GM21576 (cell line): ENCODE data around the gene EXD3.
"Not testable (repeated sequence)": the region's sequence is repeated elsewhere in the genome, so short reads cannot be mapped to it uniquely, and the experiment has no call there.

Experiments
- ATAC-seq: cut with Tn5 transposase; IDR thresholded peaks from one replicate; pipeline ENCODE4 v1.9.1; 2021; ENCODE audit warnings: mild to moderate bottlenecking, moderate library complexity; ENCODE audit not compliant: unreplicated experiment

The EXD3 gene

DNA sequence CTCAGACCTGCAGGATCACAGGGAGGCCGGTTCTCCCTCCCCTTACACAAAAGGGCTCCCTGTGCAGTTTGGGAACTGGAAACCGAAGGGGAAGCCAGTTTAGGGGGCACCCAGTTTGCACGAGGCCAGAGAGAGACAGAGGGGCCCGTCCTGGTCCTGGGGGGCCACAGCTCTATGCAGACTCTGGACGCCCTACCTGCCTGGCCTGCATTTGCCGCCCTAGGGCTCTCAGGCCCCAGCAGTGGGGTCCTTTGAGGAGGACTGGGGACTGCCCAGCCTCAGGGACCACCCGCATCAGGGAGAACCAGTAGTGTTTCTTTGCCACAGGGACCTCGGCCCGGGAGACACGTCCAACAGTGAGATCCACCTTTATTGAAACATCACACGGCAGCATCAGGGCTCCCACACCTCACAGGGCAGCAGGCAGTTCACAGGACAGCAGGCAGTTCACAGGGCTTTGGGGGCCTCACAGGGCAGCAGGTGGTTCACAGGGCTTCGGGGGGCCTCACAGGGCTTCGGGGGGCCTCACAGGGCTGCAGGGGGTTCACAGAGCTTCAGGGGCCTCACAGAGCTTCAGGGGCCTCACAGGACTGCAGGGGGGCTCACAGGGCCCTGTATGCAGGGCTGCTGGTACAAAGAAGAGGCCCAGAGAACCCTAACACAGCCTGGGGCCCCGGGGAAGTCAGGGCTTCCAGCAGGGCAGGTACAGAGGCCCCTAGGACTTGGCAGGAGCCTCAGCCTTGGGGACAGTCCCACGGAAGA is 36.8 kb upstream of the EXD3 start:
- ATAC-seq: no peak

DNA sequence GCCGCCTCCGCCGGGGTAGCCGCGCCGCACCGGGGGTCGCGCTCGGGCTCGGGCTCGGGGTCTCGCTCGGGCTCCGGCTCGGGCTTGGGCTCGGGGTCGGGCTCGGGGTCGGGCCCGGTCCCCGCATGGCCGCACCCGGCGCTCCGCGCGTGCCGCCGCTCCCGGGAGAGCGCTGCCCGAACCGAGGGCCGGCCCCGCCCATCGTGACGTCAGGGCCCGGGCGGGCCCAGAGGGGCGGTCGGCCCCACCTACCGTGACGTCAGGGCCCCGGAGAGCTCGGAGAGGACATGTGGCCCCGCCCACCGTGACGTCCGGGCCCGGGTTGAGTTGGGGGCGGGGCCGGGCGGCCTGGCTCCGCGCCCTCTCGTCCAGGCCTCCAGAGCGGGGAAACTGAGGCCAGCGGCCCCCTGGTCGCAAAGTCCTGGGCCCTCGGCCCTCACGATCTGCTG is 36.2 kb upstream of the EXD3 start, which contains the start of gene NSMF:
NSMF (minus strand) TSS at position 183 of the 449 bp plus-strand sequence. CDS start 232 bp downstream, outside the sequence.
- ATAC-seq: peak; percentile 42

DNA sequence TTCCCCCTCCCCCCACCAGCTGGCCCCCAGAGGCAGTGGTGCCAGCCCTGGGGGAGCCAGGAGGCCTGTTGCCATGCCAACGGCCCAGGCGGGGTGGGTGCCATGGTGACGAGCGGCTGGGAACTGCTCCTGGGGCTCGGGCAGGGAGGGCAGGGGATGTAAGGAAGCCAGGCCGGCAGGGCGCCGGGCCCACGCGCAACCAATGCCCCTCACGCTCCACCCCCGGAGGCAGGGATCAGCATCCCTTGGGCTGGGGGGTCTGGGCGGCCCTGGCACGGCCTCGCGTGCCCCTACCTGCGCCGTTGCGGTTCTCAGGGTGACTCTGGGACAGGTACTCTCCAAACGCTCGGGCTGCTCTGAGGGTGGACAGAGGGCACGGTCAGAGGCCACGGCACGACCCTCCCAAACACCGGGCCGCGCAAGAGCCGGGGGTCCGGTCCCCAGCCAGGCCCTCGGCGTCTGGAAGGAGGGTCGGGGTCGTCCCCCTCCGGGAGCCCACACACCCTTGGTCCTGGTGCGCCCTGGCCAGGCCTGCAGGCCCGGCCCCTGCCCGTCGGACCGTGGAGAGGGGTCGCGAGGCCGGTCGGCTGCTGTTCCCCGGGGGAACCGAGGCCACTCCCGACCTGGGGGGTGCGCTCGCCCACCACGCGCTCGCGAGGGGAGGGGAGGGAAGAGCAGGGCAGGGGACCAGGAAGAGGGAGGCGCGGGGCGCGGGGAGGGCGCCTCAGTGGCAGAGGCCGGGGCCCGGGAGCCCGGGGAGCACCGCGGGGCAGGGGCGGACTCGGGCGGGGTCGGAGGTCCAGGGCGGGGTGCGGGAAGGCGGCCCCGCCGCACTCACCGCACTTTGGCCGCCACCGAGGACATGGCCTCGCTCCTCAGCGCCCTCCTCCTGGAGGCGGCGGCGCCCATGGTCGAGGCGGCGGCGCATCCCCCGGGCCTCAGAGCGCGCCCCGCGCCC is 35.5 kb upstream of the EXD3 start:
- ATAC-seq: peak; percentile 1

DNA sequence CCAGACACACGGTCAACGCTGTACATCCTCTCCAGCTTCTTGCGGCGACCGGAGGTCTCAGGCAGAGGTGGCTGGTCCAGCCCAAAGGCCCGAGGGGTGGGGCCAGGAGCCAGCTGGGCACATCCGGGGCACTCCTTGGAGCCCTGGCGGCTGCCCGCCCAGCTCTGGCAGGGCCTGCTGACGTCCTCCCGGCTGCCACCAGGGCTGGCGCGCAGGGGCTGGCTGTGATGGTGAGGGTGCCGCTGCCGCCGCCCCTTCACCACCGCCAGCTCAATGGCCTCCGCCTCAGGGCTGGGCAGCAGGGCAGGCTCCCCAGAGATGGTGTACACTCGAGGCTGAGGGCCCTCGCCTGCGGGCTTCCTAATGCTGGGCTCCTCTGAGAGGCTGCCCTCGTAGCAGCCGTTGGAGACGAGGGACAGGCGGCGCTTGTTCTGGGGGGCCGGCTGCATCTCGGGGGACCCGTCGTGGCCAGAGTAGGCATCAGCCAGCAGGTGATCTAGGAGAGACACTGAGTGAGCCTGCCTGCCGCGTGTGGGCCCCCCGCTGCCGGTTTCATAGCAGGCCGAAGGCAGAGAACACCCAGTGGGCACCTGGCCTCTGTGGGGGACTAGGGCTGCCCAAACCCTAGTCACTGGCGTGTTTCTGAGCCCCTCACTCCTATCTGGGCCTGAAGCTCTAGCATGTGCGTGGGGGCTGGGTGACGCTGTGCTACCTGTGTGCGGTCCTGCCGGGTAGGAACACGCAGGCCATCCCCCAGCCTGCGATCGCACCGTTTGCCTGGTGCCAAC is 34.6 kb upstream of the EXD3 start:
- no peak for ATAC-seq

DNA sequence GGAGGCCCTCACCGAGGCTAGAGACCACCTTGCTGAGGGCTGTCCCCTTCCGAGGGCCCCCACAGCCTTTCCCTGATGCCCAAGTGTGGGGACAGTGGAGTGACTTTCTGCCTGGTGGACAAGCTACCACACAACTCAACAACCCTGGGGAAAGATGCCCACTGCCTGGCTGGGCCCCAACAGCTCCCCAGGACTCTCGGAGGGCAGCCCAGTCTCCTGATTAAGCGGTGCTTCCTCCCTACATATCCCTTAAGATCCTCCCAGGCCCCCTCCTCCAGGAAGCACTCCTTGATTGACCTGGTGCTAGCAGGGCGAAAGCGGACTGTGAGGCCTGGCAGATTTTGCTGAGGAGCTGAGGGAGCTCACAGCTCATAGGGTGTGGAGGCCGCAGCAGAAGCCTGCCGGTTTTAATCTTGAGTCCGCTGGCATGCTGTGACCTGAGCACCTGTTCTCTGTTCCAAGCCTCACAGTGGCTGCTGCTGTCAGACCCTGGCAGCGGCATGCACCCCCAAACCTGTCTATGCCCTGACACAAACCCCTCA is 34.0 kb upstream of the EXD3 start:
- ATAC-seq: no peak

DNA sequence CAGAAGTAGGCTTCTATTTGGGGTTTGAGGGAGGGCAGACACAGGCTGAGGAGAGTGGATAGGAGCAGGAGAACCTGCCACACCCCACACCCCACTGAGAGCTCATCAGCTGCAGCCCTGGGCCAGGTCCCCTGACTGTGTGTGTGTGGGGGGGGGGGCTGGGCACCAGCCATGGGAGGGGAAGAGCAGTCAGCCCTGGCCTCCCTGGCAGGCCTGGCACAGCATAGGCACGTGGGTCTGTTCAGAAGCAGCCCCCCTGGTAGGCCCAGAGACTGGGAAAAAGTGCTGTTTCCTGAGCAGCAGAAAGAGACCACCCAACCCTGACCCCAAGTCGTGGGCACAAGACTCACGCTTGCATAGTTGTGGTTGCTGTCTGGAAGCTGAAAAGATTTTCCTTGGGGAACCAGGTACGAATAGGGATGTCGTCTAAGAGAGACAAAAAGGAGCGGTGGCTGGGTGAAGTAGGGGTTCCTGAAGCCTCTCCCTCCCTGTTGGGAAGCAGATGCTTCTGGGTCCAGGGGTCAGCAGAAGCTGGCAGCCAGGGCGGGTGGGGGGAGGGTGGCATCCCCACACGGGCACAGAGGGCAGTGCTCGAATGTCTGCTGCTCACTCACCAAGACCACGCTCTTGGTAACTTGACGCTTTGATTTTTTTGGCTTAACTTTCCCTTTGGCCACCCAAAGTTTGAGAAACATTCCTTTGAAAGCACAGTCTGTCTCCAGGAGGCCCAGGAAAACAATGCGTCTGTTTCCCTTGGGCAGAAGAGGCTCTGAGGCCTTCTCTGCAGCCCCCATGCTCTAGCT is 33.3 kb upstream of the EXD3 start:
- no peak for ATAC-seq

DNA sequence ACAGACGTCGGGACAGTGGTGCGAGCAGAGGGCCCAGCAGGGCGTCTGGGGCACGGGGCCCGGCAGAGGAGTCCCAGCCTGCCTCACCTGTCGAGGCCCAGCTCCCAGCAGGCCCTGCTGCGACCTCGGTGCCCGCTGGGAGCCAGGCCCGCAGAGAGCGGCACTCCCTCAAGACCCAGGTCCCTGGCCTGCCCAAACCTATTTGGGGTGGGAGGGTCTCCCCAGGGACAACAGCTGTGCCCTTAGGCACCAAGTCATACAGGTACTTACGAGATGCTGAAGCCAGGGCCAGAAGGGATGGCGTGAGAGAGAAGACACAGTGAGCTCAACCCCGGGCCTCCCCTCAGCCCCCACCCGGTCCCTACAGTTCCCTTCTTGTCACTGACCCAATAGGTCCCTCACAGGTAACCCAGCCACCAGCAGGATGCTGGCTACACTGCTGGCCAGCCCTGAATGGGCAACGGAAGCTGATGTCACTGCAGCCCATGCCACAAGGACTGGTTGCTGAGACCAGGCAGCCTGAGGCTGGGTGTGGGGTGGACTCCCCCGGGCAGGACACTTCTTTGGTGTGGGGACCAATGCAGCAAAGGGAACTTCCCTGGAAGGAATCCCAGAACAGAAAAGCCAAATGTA is 32.5 kb upstream of the EXD3 start:
- no peak for ATAC-seq

DNA sequence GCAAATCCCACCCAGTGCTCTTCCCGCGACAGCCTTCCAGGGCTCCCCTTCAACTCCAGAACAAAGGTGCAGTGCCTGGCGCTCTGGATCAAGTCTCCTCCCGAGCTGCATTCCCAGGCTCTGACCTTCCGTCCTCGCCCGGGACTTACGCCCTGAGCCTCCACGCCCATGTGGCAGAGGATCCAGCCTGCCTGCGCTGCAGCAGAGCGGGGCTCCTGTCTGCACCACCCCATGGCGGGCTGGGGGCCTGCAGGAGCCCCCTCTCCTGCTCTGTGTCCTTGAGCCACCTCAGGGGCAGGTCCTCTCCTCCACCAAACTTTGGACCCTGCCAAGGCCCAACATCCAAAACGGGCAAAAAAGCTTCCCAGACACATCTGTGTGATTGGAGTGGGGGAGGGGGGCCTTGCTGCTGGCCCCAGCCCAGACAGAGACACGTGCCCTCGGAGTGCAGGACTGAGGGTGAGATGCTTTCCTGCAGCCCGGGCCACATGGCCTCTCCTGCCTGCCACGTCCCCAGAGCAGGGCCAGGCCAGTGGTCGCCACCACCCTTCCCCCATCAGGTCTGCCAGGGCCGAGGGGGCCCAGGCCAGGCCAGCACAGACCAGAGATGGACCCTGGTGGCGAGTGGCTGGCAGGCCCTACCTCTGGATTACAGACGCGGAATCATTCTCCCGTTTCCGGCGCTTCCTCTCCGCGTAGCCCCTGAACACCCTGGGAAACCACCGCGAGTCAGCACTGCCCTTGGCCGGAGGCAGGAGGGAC is 31.8 kb upstream of the EXD3 start:
- no peak for ATAC-seq

DNA sequence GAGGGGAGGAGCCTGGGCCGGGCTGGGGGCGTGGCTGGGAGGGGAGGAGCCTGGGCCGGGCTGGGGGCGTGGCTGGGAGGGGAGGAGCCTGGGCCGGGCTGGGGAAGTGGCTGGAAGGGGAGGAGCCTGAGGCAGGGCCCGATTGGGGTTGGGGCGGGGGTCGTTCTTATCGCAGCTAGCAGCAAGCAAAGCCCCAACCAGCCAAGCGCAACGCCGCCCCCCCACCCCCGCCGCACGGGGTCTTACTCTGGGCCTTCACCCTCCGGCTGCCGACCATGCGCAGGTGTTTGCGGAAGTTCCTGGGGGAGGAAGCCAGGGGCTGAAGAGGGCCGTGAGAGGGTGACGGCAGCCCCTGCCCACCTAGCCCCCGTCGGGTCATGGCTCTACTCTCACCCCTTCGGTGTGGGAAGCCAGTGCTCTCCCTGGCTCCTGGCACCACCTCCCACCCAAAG is 31.2 kb upstream of the EXD3 start:
- no peak for ATAC-seq

DNA sequence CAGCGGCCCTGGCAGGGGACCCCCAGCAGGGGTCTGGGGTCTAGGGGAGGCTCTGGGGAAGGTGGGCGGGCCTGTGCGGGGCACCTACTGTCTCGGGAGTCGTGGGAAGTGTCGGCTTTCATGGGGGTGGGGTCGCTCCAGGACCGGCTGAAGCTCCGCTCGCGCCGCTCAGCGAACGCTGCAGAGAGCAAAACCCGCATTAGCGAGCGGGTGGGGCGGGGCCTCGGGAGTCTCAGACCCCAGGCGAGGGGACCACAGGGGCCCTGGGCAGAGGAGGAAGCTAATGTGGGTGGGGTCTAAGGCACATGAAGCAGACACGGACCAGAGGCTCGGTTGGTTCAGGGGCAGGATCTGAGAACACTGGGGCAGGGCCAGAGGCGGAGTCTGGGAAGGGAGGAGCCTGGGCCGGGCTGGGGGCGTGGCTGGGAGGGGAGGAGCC is 30.7 kb upstream of the EXD3 start:
- peak; percentile 46 for ATAC-seq

DNA sequence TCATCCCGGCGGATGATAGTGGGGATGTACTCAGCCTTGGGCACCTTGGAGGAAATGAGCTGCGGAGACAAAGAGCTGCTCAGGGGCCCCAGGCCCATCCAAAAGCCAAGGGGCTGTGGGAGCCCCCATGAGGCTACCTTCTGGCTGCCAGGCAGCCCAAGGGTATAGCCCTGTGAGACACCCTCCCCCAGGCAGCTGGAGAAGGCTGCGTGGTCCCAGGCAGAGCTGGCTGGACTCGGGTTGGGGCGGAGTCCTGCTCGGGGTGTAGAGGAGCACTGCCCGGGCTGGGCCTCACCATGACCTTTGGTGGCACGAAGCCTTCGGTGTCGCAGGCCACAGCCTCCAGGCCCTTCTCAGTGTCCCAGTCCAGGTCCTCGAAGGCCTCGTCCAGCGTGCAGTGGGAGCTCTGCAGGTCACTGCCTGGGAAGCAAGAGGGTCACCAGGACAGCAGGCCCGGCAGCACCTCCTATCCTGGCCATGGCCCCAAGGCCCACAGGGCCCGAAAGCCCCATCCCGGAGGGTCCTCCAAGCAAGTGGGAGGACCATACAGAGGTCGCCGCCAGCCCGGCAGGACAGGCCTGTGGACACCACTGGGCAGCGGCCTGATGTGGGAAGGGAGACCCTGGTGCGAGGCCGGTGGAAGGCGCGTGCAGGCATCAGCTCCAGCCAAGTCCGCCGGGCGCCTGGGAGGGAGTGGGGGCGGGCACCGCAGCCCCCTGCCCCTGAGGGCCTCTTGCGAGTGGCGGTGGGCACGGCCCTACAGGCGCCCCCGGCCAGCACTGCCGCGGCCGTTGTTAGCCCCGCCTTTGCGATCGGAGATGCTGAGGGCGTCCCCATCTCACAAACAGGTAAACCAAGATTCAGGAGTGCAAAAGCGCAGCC is 30.0 kb upstream of the EXD3 start:
- ATAC-seq: no peak

DNA sequence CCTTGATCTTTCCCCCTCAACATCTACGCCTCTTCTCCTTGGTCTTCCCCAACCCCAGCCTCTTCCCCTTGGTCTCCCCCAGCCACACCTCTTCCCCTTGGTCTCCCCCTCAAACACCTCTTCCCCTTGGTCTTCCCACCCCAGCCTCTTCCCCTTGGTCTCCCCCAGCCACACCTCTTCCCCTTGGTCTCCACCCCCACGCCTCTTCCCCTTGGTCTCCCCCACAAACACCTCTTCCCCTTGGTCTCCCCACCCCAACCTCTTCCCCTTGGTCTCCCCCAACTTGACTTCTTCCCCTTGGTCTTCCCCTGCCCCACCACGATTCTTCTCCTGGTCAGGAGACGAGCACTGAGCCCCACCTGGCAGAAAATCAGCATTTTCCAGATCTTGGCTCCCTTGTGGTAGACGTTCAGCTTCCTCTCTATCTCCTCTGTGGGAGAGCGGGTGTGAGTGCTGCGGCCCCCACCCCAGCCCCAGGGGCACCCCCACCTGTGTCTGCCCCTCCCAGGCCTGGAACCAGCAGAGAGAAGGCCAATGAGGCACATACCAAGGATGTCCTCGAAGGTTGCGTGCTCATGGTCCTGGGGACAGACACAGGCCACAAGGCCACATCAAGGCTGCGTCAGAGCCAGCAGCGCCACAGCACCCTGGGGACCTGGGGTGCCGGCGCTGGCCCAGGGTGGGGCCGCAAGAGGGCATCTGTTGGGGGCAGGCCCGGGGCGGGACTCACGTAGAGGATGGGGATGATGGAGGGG is 29.2 kb upstream of the EXD3 start:
- no peak for ATAC-seq

DNA sequence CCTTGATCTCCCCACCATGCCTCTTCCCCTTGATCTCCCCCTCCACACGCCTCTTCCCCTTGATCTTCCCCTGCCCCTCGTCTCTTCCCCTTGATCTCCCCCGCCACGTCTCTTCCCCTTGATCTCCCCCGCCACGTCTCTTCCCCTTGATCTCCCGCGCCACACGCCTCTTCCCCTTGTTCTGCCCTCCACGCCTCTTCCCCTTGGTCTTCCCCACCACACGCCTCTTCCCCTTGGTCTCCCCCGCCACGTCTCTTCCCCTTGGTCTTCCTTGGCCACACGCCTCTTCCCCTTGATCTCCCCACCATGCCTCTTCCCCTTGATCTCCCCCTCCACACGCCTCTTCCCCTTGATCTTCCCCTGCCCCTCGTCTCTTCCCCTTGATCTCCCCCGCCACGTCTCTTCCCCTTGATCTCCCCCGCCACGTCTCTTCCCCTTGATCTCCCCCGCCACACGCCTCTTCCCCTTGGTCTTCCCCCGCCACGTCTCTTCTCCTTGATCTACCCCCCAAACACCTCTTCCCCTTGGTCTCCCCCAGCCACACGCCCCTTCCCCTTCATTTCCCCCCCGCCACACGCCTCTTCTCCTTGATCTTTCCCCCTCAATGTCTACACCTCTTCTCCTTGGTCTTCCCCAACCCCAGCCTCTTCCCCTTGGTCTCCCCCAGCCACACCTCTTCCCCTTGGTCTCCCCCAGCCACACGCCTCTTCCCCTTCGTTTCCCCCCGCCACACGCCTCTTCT is 28.5 kb upstream of the EXD3 start:
- not testable (repeated sequence) for ATAC-seq

DNA sequence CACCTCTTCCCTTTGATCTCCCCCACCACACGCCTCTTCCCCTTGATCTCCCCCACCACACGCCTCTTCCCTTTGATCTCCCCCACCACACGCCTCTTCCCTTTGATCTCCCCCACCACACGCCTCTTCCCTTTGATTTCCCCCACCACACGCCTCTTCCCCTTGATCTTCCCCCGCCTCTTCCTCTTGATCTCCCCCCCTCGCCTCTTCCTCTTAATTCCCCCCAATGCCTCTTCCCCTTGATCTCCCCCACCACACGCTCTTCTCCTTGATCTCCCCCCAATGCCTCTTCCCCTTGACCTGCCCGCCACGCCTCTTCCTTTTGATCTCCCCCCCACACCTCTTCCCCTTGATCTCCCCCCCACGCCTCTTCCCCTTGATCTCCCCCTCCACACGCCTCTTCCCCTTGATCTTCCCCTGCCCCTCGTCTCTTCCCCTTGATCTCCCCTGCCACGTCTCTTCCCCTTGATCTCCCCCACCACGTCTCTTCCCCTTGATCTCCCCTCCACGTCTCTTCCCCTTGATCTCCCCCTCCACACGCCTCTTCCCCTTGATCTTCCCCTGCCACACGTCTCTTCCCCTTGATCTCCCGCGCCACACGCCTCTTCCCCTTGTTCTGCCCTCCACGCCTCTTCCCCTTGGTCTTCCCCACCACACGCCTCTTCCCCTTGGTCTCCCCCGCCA is 27.7 kb upstream of the EXD3 start:
- ATAC-seq: not testable (repeated sequence)

DNA sequence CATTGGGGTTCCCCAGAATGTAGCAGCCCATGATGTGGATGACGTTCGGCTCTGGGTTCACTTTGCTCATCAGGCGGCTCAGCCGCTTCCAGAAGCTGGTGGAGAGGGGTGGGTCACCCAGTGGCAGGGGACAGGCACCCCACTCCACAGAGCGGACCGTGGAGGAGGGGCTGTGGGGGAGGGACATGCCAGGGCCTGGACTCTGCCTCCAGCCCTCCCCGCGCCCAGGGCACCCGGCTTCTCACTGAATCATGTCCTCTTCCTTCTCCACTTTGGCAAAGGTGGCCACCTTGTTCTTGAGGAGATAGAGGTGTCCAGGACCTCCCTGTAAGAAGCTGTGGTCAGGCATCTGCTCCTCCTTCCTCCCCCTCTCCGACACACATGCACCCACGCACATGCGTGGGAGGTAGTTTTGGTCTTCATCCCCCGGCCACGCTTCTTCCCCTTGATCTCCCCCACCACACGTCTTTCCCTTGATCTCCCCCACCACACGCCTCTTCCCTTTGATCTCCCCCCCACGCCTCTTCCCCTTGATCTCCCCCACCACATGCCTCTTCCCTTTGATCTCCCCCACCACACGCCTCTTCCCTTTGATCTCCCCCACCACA is 27.1 kb upstream of the EXD3 start:
- ATAC-seq: no peak
